Panc1 (cell line): Measurements from ENCODE around the gene FRMD4A.

Source experiments
- POLR2AphosphoS5 ChIP-seq: IDR thresholded peaks from 2 replicates; pipeline ENCODE4 v1.6.1; 2012; ENCODE audit warnings: mild to moderate bottlenecking, low read depth, low read length, moderate library complexity
- TF ChIP-seq, protein P1 (sequence below): fragments of 450-650 bp; IDR thresholded peaks from 2 replicates; pipeline ENCODE4 v1.5.1; 2017; ENCODE audit warnings: mild to moderate bottlenecking
- TF ChIP-seq, protein P2 (sequence below), 2 experiments: IDR thresholded peaks; 2 replicates each; pipeline ENCODE4 v1.6.1; 2011 to 2012; ENCODE audit warnings: low read depth in 2 of 2, control low read depth in 1 of 2, low read length in 1 of 2, mild to moderate bottlenecking in 1 of 2, moderate library complexity in 1 of 2; ENCODE audit not compliant: insufficient read depth in 1 of 2

DNA sequence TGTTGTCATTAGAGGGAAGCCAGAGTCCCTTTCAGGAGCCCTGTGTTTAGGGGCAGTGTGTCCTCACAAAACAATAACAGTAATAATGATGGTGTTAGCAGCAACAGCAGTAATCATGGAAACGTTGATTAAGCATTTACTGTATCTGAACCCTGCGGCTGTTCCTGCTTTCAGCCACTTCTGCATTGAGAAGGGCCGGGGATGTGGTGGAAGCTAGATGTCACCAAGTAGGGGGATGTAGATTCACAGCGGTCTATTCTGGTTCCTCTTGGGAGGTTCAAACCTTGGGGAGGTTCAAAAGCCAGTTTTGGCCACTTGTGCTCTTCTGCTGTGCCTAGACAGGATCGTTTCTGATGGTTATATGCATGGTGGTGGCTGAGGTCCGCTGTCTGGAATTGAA is 699.1 kb downstream of the FRMD4A start:
- TF ChIP-seq, protein P1, sequence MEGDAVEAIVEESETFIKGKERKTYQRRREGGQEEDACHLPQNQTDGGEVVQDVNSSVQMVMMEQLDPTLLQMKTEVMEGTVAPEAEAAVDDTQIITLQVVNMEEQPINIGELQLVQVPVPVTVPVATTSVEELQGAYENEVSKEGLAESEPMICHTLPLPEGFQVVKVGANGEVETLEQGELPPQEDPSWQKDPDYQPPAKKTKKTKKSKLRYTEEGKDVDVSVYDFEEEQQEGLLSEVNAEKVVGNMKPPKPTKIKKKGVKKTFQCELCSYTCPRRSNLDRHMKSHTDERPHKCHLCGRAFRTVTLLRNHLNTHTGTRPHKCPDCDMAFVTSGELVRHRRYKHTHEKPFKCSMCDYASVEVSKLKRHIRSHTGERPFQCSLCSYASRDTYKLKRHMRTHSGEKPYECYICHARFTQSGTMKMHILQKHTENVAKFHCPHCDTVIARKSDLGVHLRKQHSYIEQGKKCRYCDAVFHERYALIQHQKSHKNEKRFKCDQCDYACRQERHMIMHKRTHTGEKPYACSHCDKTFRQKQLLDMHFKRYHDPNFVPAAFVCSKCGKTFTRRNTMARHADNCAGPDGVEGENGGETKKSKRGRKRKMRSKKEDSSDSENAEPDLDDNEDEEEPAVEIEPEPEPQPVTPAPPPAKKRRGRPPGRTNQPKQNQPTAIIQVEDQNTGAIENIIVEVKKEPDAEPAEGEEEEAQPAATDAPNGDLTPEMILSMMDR, result no peak
- TF ChIP-seq, protein P2, sequence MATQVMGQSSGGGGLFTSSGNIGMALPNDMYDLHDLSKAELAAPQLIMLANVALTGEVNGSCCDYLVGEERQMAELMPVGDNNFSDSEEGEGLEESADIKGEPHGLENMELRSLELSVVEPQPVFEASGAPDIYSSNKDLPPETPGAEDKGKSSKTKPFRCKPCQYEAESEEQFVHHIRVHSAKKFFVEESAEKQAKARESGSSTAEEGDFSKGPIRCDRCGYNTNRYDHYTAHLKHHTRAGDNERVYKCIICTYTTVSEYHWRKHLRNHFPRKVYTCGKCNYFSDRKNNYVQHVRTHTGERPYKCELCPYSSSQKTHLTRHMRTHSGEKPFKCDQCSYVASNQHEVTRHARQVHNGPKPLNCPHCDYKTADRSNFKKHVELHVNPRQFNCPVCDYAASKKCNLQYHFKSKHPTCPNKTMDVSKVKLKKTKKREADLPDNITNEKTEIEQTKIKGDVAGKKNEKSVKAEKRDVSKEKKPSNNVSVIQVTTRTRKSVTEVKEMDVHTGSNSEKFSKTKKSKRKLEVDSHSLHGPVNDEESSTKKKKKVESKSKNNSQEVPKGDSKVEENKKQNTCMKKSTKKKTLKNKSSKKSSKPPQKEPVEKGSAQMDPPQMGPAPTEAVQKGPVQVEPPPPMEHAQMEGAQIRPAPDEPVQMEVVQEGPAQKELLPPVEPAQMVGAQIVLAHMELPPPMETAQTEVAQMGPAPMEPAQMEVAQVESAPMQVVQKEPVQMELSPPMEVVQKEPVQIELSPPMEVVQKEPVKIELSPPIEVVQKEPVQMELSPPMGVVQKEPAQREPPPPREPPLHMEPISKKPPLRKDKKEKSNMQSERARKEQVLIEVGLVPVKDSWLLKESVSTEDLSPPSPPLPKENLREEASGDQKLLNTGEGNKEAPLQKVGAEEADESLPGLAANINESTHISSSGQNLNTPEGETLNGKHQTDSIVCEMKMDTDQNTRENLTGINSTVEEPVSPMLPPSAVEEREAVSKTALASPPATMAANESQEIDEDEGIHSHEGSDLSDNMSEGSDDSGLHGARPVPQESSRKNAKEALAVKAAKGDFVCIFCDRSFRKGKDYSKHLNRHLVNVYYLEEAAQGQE (IDR thresholded peaks at IDR 0.05; ENCODE audit: insufficient read depth in 1 of 2, low read depth in 2 of 2, low read length in 1 of 2), result no peak
- TF ChIP-seq POLR2AphosphoS5, result no peak
